HG02623 (cell line): Measurements from ENCODE around the gene PCBP3.
"Not testable (repeated sequence)": the region's sequence is repeated elsewhere in the genome, so short reads cannot be mapped to it uniquely, and the experiment has no call there.

Experiments used
- ATAC-seq: cut with Tn5 transposase; IDR thresholded peaks from one replicate; pipeline ENCODE4 v1.9.1; 2021; ENCODE audit warnings: moderate library complexity; ENCODE audit not compliant: unreplicated experiment

PCBP3 gene

DNA sequence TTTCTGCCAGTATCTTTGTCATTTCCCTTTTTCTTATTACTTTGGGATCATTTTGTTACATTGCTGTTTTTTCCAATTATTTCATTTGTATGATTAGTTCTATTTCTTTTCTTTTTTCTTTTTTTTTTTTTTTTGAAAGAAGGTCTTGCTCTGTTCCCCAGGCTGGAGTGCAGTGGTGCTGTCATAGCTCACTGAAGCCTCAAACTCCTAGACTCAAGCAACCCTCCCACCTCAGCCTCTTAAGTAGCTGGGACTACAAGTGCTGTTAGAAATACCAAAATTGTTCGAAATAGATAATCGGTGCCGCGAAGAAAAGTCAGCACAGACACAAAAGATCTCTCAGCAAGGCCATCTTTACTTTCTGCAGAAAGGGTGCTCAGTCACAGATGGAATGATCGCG, 311.4 kb downstream of the PCBP3 start:
- ATAC-seq, result no peak

DNA sequence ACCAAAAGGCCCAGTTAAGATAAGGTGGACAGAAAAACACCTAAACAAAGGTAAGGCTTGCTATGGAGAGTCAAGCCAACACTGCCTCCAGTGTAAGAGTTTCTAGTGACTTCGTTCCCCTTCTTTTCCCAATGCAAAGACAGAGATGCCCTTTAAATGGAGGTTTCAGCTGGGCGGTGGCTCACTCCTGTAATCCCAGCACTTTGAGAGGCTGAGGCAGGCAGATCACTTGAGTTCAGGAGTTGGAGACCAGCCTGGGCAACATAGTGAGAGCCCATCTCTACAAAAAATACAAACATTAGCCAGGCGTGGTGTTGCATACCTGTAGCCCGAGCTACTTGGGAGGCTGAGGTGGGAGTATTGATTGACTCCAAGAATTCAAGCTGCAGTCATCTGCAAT, 314.0 kb downstream of the PCBP3 start:
- ATAC-seq, result no peak

DNA sequence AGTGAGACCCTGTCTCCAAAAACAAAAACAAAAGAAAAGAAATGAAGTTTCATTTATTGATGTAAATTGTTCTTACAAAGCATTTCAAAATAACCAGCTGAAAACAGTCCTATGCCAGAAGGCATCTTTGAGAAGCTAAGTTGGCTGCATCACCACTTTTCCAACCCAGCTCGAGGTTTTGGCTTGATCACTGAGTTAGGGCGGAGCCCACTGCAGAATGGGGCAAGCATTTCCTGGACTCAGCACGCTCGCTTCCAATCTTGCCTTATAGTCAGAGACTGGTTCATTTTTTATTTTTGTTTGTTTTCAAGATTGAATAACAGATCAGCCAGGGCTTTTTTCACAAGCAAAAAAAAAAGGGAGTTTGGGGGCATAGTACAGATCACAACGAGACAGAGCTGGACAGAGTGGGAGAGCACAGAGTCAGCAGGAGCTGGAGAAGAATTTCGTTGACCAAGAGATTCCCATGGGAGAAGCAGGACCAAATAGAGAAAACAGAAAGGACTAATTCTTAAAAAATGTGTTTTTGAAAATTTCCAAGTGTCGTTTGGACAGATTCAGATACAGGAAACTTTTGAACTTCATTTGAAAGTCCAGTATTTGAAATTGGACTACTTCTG, 314.6 kb downstream of the PCBP3 start:
- ATAC-seq, result no peak

- ATAC-seq, result no peak
Observed at GRCh38 chr21:45959182-45959581, 315.7 kb downstream of the PCBP3 start.

DNA sequence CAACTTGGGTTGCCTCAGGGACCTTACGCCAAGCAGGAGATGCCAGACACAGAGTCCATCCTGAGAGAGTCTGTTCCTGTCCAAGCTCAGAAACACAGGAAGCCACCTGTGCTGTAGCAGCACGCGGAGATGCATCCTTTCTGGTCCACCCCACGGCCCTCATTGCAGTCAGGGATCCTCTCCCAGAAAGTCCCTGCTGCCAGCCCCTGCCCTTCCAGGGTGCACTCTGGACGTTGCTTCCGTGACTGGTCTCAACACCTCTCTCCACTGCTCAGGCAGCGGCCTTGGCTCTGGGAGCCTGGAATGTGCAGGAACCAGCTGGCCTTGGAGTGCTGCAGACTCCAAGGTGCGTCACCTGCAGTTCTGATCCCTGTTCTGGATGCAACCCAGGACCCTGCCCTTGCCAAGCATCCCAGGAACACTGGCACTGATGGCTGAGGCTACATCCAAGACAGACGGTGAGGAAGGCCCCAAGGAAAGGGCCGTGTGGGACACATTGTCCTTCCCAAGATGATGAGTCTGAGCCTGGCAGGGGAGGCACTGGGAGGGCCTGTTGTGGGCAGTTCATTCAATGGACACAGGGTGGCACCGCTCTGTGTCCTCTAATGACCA, 316.4 kb downstream of the PCBP3 start:
- no peak for ATAC-seq

GRCh38 chr21:45961408-45961807, 317.9 kb downstream of the PCBP3 start:
- not testable (repeated sequence) for ATAC-seq

DNA sequence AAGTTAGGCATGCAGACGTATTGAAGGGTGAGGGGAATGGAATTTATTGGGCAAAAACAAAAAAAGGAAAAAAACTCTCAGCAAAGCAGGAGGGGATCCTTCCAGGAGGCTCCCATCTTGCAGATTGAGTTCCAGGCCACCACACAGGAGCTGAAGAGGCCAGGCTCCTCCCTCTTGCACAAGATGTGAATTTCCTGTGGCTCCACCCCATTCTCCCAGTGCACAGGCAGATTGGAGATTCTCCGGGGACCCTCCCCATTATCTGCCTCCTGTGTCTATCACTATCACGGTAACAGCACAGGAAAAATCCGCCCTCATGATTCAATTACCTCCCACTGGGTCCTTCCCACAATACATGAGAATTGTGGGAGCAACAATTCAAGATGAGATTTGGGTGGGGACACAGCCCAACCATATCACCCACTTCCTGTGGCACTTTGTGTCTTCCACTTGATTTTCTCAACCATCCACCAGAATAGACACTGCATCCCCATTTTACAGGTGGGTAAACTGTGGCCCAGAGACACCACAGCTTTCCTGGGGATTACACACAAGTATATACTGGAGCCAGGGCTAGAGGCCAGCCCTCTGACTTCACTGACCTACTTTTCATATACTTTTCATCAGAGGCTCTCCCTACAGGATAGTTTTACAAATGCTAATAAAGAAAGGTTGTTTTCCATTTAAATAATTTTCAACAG, 319.2 kb downstream of the PCBP3 start:
- ATAC-seq, result no peak

- no peak for ATAC-seq
Observed at GRCh38 chr21:45963232-45963570, 319.7 kb downstream of the PCBP3 start.

GRCh38 chr21:45964649-45965048, 321.1 kb downstream of the PCBP3 start:
- ATAC-seq, result no peak

GRCh38 chr21:45965084-45965809, 321.7 kb downstream of the PCBP3 start:
- no peak for ATAC-seq

GRCh38 chr21:45966791-45967394, 323.4 kb downstream of the PCBP3 start:
- no peak for ATAC-seq

GRCh38 chr21:45969921-45970673, 326.6 kb downstream of the PCBP3 start:
- no peak for ATAC-seq

GRCh38 chr21:45970674-45971615, 327.4 kb downstream of the PCBP3 start:
- no peak for ATAC-seq

- ATAC-seq, result no peak
Observed at GRCh38 chr21:45971616-45972352, 328.3 kb downstream of the PCBP3 start.

DNA sequence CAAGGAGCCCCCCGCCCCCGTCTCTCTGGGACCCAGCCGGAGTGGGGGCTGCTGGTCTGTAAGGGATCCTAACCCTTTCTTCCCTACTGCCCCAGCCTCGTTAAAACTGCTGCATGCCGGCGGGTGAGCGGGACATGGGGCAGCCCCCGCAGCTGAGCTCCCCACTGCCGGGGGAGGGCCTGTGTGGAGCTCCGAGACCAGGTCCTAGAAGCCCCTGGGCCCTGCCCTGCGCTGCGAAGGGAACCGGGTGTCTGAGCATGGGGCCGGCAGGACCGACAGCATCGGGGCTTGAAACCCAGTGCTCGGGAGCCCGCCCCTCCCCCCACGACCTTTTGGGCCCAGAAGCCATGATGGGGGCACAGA, 328.8 kb downstream of the PCBP3 start:
- no peak for ATAC-seq

DNA sequence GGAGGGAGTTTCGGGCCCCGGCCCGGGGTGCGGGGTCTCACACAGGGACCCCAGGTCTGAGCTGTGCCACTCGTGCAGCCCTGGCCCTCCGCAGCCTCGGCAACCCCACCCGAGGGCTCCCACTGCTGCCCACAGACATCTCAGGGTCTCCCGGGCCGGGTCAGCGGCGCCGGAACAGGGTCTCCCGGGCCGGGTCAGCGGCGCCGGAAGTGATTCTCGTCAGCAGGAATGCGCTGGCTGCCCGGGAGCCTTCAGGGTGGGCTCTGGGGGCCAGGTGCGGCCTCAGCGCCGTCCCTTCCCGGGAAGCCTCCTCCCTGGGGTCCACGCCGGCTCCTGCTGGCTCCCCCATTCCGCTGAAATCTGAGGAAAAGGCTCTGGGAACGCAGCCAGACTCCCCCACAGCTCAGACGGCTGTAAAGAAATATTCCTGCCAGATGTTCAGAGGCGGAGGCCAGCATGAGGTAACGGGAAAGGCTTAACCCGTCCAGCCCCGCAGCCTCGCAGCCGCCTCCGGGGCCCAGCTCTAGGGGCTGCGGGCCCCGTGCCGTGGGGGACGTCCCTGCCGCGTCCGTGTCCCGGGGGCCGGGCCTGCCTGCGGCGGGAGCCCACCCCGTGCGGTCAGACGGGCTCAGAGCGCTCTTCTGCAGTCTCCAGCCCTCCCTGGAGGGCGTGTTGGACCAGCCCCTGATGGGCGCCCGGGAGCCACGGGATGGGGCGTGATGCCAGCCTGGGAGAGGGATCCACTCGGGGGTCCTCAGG, 329.4 kb downstream of the PCBP3 start:
- ATAC-seq, result no peak

DNA sequence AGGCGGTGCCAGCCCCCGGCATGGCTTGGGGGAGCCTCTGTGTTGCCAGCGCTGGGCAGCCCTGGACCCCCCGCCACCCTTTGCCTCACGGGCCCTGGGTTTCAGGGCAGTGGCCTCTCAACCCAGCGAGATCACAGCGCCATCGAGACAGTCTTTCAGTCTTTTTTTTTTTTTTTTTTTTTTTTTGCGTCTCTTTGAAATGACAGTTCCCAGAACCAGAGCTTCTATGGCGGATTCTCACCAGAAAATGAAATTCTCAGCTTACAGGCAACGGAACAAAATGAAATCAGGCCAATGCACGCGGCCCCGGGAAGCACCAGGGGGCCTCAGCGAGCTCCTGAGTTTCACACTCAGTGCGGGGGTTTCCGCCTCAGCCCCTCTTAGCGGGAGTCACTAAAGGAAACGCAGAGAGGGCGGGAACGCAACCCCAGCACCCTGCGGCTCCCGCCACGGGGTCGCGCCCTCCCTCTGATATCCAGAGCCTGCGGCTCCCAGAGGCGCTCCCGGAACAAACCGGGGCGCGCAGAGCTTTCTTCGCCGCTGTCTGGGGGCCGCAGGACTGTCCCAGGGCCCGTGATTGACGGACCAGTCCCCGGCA, 330.0 kb downstream of the PCBP3 start:
- ATAC-seq, result no peak
